ENCODE data around the gene KNDC1.

GRCh38 chr10:133255323-133255722 lies 95.3 kb downstream of the KNDC1 start:
- no peak for TF ChIP-seq CTCF (conservative IDR thresholded peaks at IDR 0.05; ENCODE audit: low read depth in 2 of 2)
- no peak for TF ChIP-seq EZH2 (IDR thresholded peaks at IDR 0.05; ENCODE audit: low read depth, unreplicated experiment)
- TF ChIP-seq POLR2AphosphoS5 (IDR thresholded peaks at IDR 0.05; ENCODE audit: low read depth), result no peak
- TF ChIP-seq EZH2phosphoT487 (IDR thresholded peaks at IDR 0.05; ENCODE audit: unreplicated experiment), result no peak
- TF ChIP-seq STAT1 (IDR thresholded peaks at IDR 0.05; ENCODE audit: unreplicated experiment), result no peak
- no peak for TF ChIP-seq JUNB (IDR thresholded peaks at IDR 0.05; ENCODE audit: unreplicated experiment)

Measured in GM23338 (cell line).